Measurements from ENCODE around the gene CFH. TPM values are rescaled to one million over a fixed set of nuclear protein-coding genes. Genes with fewer than 3 reads are reported as not detected.

The CFH gene
- total and polyA plus RNA-seq, 2 donors (not counting 3 experiments of a cell fraction or from before 2014, with no cell fraction given), result 20.7 to 25.3 TPM

DNA sequence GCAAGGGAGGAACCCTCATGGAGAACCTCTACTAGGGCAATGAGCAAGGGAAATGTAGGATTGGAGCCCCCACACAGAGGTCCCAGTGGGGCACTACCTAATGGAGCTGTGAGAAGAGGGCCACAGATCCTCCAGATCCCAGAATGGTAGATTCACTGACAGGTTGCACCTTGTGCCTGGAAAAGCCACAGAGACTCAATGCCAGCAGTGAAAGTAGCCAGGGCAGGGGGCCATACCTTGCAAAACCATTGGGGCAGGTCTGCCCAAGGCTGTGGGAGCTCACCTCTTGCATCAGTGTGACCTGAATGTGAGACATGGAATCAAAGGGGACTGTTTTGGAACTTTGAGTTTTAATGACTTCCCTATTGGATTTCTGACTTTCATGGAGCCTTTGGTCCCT lies 17.9 kb downstream of the CFH start:
- no peak for DNase-seq (ENCODE audit: low read depth, low spot score)
- Histone ChIP-seq H3K27me3 (ENCODE audit: control insufficient read depth in 2 of 2, insufficient read depth in 2 of 2, low read length in 2 of 2) (no peaks in the 10 kb centered on the region), H3K36me3 (ENCODE audit: control insufficient read depth in 2 of 2, extremely low read depth in 1 of 2, insufficient read depth in 2 of 2, low read length in 2 of 2) (no peaks in the 10 kb centered on the region), H2AFZ (ENCODE audit: low read depth, low read length) (no peak overlapping the region), H3K9me3 (replicated peaks; ENCODE audit: control insufficient read depth, insufficient read depth, low read length) (no peaks in the 10 kb centered on the region), H3K79me2 (ENCODE audit: control insufficient read depth, insufficient read depth, low read length) (no peaks in the 10 kb centered on the region), H3K27ac (ENCODE audit: insufficient read depth, low read depth, low read length) (no peak overlapping the region), H3K9me1 (replicated peaks; ENCODE audit: control insufficient read depth, extremely low read depth, insufficient read depth, low read length) (no peaks in the 10 kb centered on the region), H3K4me1 (ENCODE audit: control insufficient read depth, extremely low read depth, insufficient read depth, low read length) (no peaks in the 10 kb centered on the region), H3K9ac (replicated peaks; ENCODE audit: extremely low read depth, insufficient read depth, low read length) (no peak overlapping the region), H4K20me1 (replicated peaks; ENCODE audit: control insufficient read depth, extremely low read depth, insufficient read depth, low read length) (no peaks in the 10 kb centered on the region), H3K4me3 (replicated peaks in 1 of 3; ENCODE audit: insufficient read depth in 1 of 3, low read depth in 1 of 3, low read length in 3 of 3) (no peak overlapping the region), H3K4me2 (ENCODE audit: insufficient read depth, low read length) (no peak overlapping the region)
- ChIA-PET CTCF (no interaction called here), POLR2A (no interaction called here)
- BruUV-seq (replicated peaks), result no TSS peak
- TF ChIP-seq JUN (IDR thresholded peaks at IDR 0.05; ENCODE audit: borderline replicate concordance, insufficient read depth, insufficient read length, low read depth) (no peak), POLR2A (IDR thresholded peaks at IDR 0.05; ENCODE audit: low read depth, low read length) (no peak), EZH2 (IDR thresholded peaks at IDR 0.05; ENCODE audit: borderline replicate concordance, low read depth, low read length, severe bottlenecking) (no peak), GATA2 (IDR thresholded peaks at IDR 0.05; ENCODE audit: insufficient read depth, insufficient read length, low read depth, low read length) (no peak), FOS (IDR thresholded peaks at IDR 0.05; ENCODE audit: borderline replicate concordance, insufficient read depth, low read length) (no peak), POLR2AphosphoS5 (IDR thresholded peaks at IDR 0.05; ENCODE audit: insufficient read depth, low read depth, low read length) (no peak), MYC (IDR thresholded peaks at IDR 0.05; ENCODE audit: low read depth, low read length) (no peak)
- TF ChIP-seq, protein P1, sequence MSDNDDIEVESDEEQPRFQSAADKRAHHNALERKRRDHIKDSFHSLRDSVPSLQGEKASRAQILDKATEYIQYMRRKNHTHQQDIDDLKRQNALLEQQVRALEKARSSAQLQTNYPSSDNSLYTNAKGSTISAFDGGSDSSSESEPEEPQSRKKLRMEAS (IDR thresholded peaks at IDR 0.05; ENCODE audit: insufficient read depth, insufficient read length), result no peak
- TF ChIP-seq, protein P2, sequence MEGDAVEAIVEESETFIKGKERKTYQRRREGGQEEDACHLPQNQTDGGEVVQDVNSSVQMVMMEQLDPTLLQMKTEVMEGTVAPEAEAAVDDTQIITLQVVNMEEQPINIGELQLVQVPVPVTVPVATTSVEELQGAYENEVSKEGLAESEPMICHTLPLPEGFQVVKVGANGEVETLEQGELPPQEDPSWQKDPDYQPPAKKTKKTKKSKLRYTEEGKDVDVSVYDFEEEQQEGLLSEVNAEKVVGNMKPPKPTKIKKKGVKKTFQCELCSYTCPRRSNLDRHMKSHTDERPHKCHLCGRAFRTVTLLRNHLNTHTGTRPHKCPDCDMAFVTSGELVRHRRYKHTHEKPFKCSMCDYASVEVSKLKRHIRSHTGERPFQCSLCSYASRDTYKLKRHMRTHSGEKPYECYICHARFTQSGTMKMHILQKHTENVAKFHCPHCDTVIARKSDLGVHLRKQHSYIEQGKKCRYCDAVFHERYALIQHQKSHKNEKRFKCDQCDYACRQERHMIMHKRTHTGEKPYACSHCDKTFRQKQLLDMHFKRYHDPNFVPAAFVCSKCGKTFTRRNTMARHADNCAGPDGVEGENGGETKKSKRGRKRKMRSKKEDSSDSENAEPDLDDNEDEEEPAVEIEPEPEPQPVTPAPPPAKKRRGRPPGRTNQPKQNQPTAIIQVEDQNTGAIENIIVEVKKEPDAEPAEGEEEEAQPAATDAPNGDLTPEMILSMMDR (IDR thresholded peaks at IDR 0.05; ENCODE audit: extremely low read depth in 1 of 2, insufficient read depth in 1 of 2, low read depth in 1 of 2, low read length in 2 of 2), result no peak
- dilution Hi-C loops (cut with MboI; ENCODE audit: extremely low pct_ligation_motif_present, low sequenced_read_pairs) (no loop called here), intact Hi-C loops (cut with micrococcal nuclease) (no loop called here)
- FAIRE-seq, result no peak

All from endothelial cell of umbilical vein (primary cell).